ENCODE measurements around the gene ANO7.

ANO7 gene

DNA sequence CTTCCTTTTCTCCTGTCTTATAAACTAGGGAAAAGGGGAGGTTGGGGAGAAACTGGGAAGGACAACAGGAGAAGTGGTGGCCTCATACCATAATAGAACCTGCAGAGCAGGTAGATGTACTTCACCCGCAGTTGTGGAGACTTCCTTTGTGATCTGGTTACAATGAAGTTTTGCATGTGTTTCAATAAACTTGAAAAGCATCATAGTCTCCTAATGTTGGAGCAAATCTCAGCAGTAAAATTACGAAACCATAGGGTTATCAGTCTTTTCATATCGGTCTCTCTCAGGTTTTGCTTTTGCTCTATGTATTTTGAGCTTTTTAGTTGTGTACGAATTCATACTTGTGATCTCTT is 30.5 kb downstream of the ANO7 start (continued):
- TF ChIP-seq POU6F1 (CRISPR knock-in tag; IDR thresholded peaks at IDR 0.05; ENCODE audit: borderline replicate concordance, low read depth): no peak
- no peak for TF ChIP-seq ISL1 (CRISPR knock-in tag; IDR thresholded peaks at IDR 0.05)
- TF ChIP-seq ESRRG (CRISPR knock-in tag; IDR thresholded peaks at IDR 0.05): no peak
- no peak for TF ChIP-seq OSR1 (CRISPR knock-in tag; IDR thresholded peaks at IDR 0.05)
- TF ChIP-seq, protein P1, sequence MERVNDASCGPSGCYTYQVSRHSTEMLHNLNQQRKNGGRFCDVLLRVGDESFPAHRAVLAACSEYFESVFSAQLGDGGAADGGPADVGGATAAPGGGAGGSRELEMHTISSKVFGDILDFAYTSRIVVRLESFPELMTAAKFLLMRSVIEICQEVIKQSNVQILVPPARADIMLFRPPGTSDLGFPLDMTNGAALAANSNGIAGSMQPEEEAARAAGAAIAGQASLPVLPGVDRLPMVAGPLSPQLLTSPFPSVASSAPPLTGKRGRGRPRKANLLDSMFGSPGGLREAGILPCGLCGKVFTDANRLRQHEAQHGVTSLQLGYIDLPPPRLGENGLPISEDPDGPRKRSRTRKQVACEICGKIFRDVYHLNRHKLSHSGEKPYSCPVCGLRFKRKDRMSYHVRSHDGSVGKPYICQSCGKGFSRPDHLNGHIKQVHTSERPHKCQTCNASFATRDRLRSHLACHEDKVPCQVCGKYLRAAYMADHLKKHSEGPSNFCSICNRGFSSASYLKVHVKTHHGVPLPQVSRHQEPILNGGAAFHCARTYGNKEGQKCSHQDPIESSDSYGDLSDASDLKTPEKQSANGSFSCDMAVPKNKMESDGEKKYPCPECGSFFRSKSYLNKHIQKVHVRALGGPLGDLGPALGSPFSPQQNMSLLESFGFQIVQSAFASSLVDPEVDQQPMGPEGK (CRISPR knock-in tag; IDR thresholded peaks at IDR 0.05; ENCODE audit: borderline replicate concordance): no peak
- TF ChIP-seq ARNTL (CRISPR knock-in tag; IDR thresholded peaks at IDR 0.05; ENCODE audit: borderline replicate concordance, low read depth): no peak
- TF ChIP-seq ZFP3 (CRISPR knock-in tag; IDR thresholded peaks at IDR 0.05): no peak

GRCh38 chr2:241219856-241220356 is 31.4 kb downstream of the ANO7 start:
- no peak for TF ChIP-seq ZFP30 (CRISPR knock-in tag; IDR thresholded peaks at IDR 0.05)
- TF ChIP-seq ZNF70 (CRISPR knock-in tag; IDR thresholded peaks at IDR 0.05): no peak
- TF ChIP-seq ZFP3 (CRISPR knock-in tag; IDR thresholded peaks at IDR 0.05): no peak
- TF ChIP-seq PPARA (CRISPR knock-in tag; IDR thresholded peaks at IDR 0.05; ENCODE audit: borderline replicate concordance): no peak
- TF ChIP-seq, protein P2, sequence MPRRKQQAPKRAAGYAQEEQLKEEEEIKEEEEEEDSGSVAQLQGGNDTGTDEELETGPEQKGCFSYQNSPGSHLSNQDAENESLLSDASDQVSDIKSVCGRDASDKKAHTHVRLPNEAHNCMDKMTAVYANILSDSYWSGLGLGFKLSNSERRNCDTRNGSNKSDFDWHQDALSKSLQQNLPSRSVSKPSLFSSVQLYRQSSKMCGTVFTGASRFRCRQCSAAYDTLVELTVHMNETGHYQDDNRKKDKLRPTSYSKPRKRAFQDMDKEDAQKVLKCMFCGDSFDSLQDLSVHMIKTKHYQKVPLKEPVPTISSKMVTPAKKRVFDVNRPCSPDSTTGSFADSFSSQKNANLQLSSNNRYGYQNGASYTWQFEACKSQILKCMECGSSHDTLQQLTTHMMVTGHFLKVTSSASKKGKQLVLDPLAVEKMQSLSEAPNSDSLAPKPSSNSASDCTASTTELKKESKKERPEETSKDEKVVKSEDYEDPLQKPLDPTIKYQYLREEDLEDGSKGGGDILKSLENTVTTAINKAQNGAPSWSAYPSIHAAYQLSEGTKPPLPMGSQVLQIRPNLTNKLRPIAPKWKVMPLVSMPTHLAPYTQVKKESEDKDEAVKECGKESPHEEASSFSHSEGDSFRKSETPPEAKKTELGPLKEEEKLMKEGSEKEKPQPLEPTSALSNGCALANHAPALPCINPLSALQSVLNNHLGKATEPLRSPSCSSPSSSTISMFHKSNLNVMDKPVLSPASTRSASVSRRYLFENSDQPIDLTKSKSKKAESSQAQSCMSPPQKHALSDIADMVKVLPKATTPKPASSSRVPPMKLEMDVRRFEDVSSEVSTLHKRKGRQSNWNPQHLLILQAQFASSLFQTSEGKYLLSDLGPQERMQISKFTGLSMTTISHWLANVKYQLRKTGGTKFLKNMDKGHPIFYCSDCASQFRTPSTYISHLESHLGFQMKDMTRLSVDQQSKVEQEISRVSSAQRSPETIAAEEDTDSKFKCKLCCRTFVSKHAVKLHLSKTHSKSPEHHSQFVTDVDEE (CRISPR knock-in tag; IDR thresholded peaks at IDR 0.05): no peak
- no peak for TF ChIP-seq TOX (CRISPR knock-in tag; IDR thresholded peaks at IDR 0.05; ENCODE audit: borderline replicate concordance)
- ATAC-seq: no peak

GRCh38 chr2:241223211-241224017 is 34.9 kb downstream of the ANO7 start:
- ATAC-seq: peak; percentile 41
- TF ChIP-seq SNAI2 (CRISPR knock-in tag; IDR thresholded peaks at IDR 0.05): no peak
- no peak for TF ChIP-seq GLIS3 (CRISPR knock-in tag; IDR thresholded peaks at IDR 0.05)
- TF ChIP-seq ZFP30 (CRISPR knock-in tag; IDR thresholded peaks at IDR 0.05): no peak
- TF ChIP-seq ARNTL (CRISPR knock-in tag; IDR thresholded peaks at IDR 0.05; ENCODE audit: borderline replicate concordance, low read depth): no peak
- no peak for TF ChIP-seq ZC3H10 (CRISPR knock-in tag; IDR thresholded peaks at IDR 0.05)
- TF ChIP-seq ZNF70 (CRISPR knock-in tag; IDR thresholded peaks at IDR 0.05): no peak
- no peak for TF ChIP-seq POU6F1 (CRISPR knock-in tag; IDR thresholded peaks at IDR 0.05; ENCODE audit: borderline replicate concordance, low read depth)

GRCh38 chr2:241224018-241224850 is 35.8 kb downstream of the ANO7 start:
- peak; percentile 59 for ATAC-seq

More at GRCh38 chr2:241224018-241224850, 35.8 kb downstream of the ANO7 start:
- TF ChIP-seq TCF4 (CRISPR knock-in tag; IDR thresholded peaks at IDR 0.05; ENCODE audit: borderline replicate concordance): peak; percentile 55; the same call in 1 of the 2 replicates
- TF ChIP-seq RARB (CRISPR knock-in tag; IDR thresholded peaks at IDR 0.05): no peak

Data from SK-N-SH treated with all-trans-retinoic acid at 6 μM for 48 hours (cell line).